ENCODE results near the gene FEM1B. TPM values are rescaled to one million over a fixed set of nuclear protein-coding genes. Genes with fewer than 3 reads are reported as not detected.
A peak's percentile ranks its signal among the peaks of the same experiment; 100 is the strongest.

Gene FEM1B
- total and polyA plus RNA-seq, 7 donors: 11.4 to 64.2 (median 54.7) TPM

- H3K4me3 ChIP-seq: no peak overlapping the region
- intact Hi-C loops (cut with DNase I): no loop called here
- WGBS, 2 donors: 91 to 94% methylated on average over 5 of the region's 5 CpGs
- H3K4me1 ChIP-seq: peaks cover 0 to 97% (median 72%) of the 10 kb centered on the region in 4 donors
- H3K27me3 ChIP-seq: no peaks in the 10 kb centered on the region
- no peaks in the 10 kb centered on the region for H3K9me3 ChIP-seq
- H3K36me3 ChIP-seq: peaks cover 0 to 29% (median 7%) of the 10 kb centered on the region in 4 donors
- no peak for TF ChIP-seq EP300 (IDR thresholded peaks at IDR 0.05)
- no peak for TF ChIP-seq POLR2A (IDR thresholded peaks at IDR 0.05)
- TF ChIP-seq POLR2AphosphoS5 (IDR thresholded peaks at IDR 0.05): no peak
- TF ChIP-seq CTCF (IDR thresholded peaks at IDR 0.05): no peak
- no peak for DNase-seq
- peak overlapping the region in 3 of 4 donors; percentile 5 to 98 (median 47) for H3K27ac ChIP-seq
These were observed 7.9 kb downstream of the FEM1B start for GRCh38 chr15:68285259-68285980.

- DNase-seq: no peak
- Histone ChIP-seq H3K4me3 (no peak overlapping the region), H3K27me3 (no peaks in the 10 kb centered on the region), H3K27ac (peak overlapping the region in 1 of 4 donors; percentile 30), H3K4me1 (peaks cover 0 to 97% (median 69%) of the 10 kb centered on the region in 4 donors), H3K9me3 (no peaks in the 10 kb centered on the region), H3K36me3 (peaks cover 0 to 37% (median 10%) of the 10 kb centered on the region in 4 donors)
- WGBS, 2 donors: 79 to 90% methylated on average over 5 of the region's 5 CpGs
- intact Hi-C loops (cut with DNase I): no loop called here
- TF ChIP-seq EP300 (IDR thresholded peaks at IDR 0.05) (no peak), POLR2A (IDR thresholded peaks at IDR 0.05) (no peak), CTCF (IDR thresholded peaks at IDR 0.05) (no peak), POLR2AphosphoS5 (IDR thresholded peaks at IDR 0.05) (no peak)
These were observed 8.7 kb downstream of the FEM1B start for GRCh38 chr15:68286256-68286655.

GRCh38 chr15:68289057-68289456, 11.5 kb downstream of the FEM1B start:
- 85 to 87% methylated on average over 2 of the region's 2 CpGs for WGBS, 2 donors
- intact Hi-C loops (cut with DNase I): no loop called here
- H3K4me1 ChIP-seq: peaks cover 0 to 97% (median 68%) of the 10 kb centered on the region in 4 donors

GRCh38 chr15:68289621-68290352, 12.2 kb downstream of the FEM1B start:
- Histone ChIP-seq H3K36me3 (peaks cover 0 to 32% (median 8%) of the 10 kb centered on the region in 4 donors), H3K9me3 (no peaks in the 10 kb centered on the region), H3K4me1 (peaks cover 0 to 97% (median 71%) of the 10 kb centered on the region in 4 donors), H3K4me3 (no peak overlapping the region), H3K27me3 (no peaks in the 10 kb centered on the region), H3K27ac (peak overlapping the region in 1 of 4 donors; percentile 8)
- no peak for DNase-seq
- intact Hi-C loops (cut with DNase I): no loop called here
- WGBS, 2 donors: 95 to 97% methylated on average over 14 of the region's 14 CpGs
- TF ChIP-seq POLR2A (IDR thresholded peaks at IDR 0.05) (no peak), EP300 (IDR thresholded peaks at IDR 0.05) (no peak)

More at GRCh38 chr15:68289057-68289456, 11.5 kb downstream of the FEM1B start:
- no peak for DNase-seq
- Histone ChIP-seq H3K36me3 (peaks cover 0 to 40% (median 9%) of the 10 kb centered on the region in 4 donors), H3K9me3 (no peaks in the 10 kb centered on the region), H3K27me3 (no peaks in the 10 kb centered on the region), H3K4me3 (no peak overlapping the region), H3K27ac (peak overlapping the region in 1 of 4 donors; percentile 8)
- TF ChIP-seq EP300 (IDR thresholded peaks at IDR 0.05) (no peak), CTCF (IDR thresholded peaks at IDR 0.05) (no peak), POLR2A (IDR thresholded peaks at IDR 0.05) (no peak), POLR2AphosphoS5 (IDR thresholded peaks at IDR 0.05) (no peak)

- H3K9me3 ChIP-seq: no peaks in the 10 kb centered on the region
- 93 to 95% methylated on average over 8 of the region's 8 CpGs for WGBS, 2 donors
- H3K27me3 ChIP-seq: no peaks in the 10 kb centered on the region
- peaks cover 0 to 97% (median 73%) of the 10 kb centered on the region in 4 donors for H3K4me1 ChIP-seq
- peak overlapping the region in 2 of 4 donors; percentile 0 to 30 for H3K27ac ChIP-seq
- intact Hi-C loops (cut with DNase I): no loop called here
- TF ChIP-seq POLR2A (IDR thresholded peaks at IDR 0.05) (no peak), POLR2AphosphoS5 (IDR thresholded peaks at IDR 0.05) (no peak), CTCF (IDR thresholded peaks at IDR 0.05) (no peak), EP300 (IDR thresholded peaks at IDR 0.05) (no peak)
- no peak overlapping the region for H3K4me3 ChIP-seq
- H3K36me3 ChIP-seq: peaks cover 0 to 25% (median 8%) of the 10 kb centered on the region in 4 donors
- DNase-seq: no peak
These were observed 13.2 kb downstream of the FEM1B start for GRCh38 chr15:68290715-68291114.

Measured in sigmoid colon (tissue), 7 donors.